Loucy (cell line): ENCODE data around the gene PTAFR.

Source experiments
- H2AFZ ChIP-seq: fragments of 200-600 bp; sonication (generic); 2 replicates; pipeline ENCODE4 v1.6.0; 2016; ENCODE audit warnings: antibody characterized with exemption, mild to moderate bottlenecking, low read length, moderate library complexity
- H3F3A ChIP-seq: fragments of 200-600 bp; 2 replicates; pipeline ENCODE4 v1.6.0; 2016; ENCODE audit warnings: antibody characterized with exemption, low read depth, mild to moderate bottlenecking
- H3K27me3 ChIP-seq: fragments of 200-600 bp; sonication (generic); 2 replicates; pipeline ENCODE4 v1.6.1; 2014; ENCODE audit warnings: low read length, mild to moderate bottlenecking; ENCODE audit not compliant: insufficient read depth, poor library complexity, severe bottlenecking
- H3K36me3 ChIP-seq: fragments of 200-600 bp; sonication (generic); 2 replicates; pipeline ENCODE4 v1.6.1; 2016; ENCODE audit warnings: low read length; ENCODE audit not compliant: insufficient read depth
- H3K4me1 ChIP-seq: fragments of 200-600 bp; sonication (generic); 2 replicates; pipeline ENCODE4 v1.5.1; 2014; ENCODE audit warnings: low read length, mild to moderate bottlenecking; ENCODE audit not compliant: insufficient read depth, poor library complexity, severe bottlenecking
- H3K4me2 ChIP-seq: fragments of 200-600 bp; sonication (generic); 2 replicates; pipeline ENCODE4 v1.6.0; 2014; ENCODE audit warnings: antibody characterized with exemption, low read length, low read depth, mild to moderate bottlenecking; ENCODE audit not compliant: poor library complexity, severe bottlenecking
- H3K4me3 ChIP-seq: fragments of 200-600 bp; sonication (generic); 2 replicates; pipeline ENCODE4 v1.5.1; 2014; ENCODE audit warnings: low read length, mild to moderate bottlenecking, mixed read lengths; ENCODE audit not compliant: poor library complexity, severe bottlenecking
- H3K79me2 ChIP-seq: fragments of 200-600 bp; sonication (generic); 2 replicates; pipeline ENCODE4 v1.6.1; 2014; ENCODE audit warnings: low read length; ENCODE audit not compliant: insufficient read depth
- H3K9ac ChIP-seq: fragments of 200-600 bp; sonication (generic); 2 replicates; pipeline ENCODE4 v1.6.0; 2014; ENCODE audit warnings: mild to moderate bottlenecking, low read depth, low read length, moderate library complexity; ENCODE audit not compliant: poor library complexity, severe bottlenecking
- H3K9me2 ChIP-seq: fragments of 200-600 bp; sonication (generic); replicated peaks from 2 replicates; pipeline ENCODE4 v1.6.1; 2016; ENCODE audit warnings: low read depth, low read length, mixed read lengths
- H3K9me3 ChIP-seq: fragments of 200-600 bp; sonication (generic); 2 replicates; pipeline ENCODE4 v1.6.1; 2014; ENCODE audit warnings: mild to moderate bottlenecking, antibody characterized with exemption, low read length, low read depth; ENCODE audit not compliant: insufficient read depth
- H4K20me1 ChIP-seq: fragments of 200-600 bp; sonication (generic); 2 replicates; pipeline ENCODE4 v1.6.0; 2014; ENCODE audit warnings: antibody characterized with exemption, low read length, mild to moderate bottlenecking; ENCODE audit not compliant: insufficient read depth, poor library complexity, severe bottlenecking
- CTCF ChIP-seq: fragments of 200-600 bp; sonication (generic); conservative IDR thresholded peaks from 2 replicates; pipeline ENCODE4 v1.5.1; 2014; ENCODE audit warnings: mild to moderate bottlenecking, antibody characterized with exemption, low read length
- EZH2phosphoT487 ChIP-seq: fragments of 200-600 bp; IDR thresholded peaks from 2 replicates; pipeline ENCODE4 v1.6.1; 2018; ENCODE audit warnings: antibody characterized with exemption, mild to moderate bottlenecking, moderate library complexity, borderline replicate concordance

The PTAFR gene

GRCh38 chr1:28180306-28181305 is 4.1 kb upstream of the PTAFR start:
- no peaks in the 10 kb centered on the region for H3K9me2 ChIP-seq
- no peaks in the 10 kb centered on the region for H3K36me3 ChIP-seq
- H3K4me2 ChIP-seq, result no peak overlapping the region
- H3K4me3 ChIP-seq, result no peak overlapping the region
- no peaks in the 10 kb centered on the region for H3K79me2 ChIP-seq
- H4K20me1 ChIP-seq, result no peaks in the 10 kb centered on the region
- TF ChIP-seq EZH2phosphoT487, result no peak
- TF ChIP-seq CTCF, result no peak
- peaks cover 17% of the 10 kb centered on the region for H3K4me1 ChIP-seq
- no peaks in the 10 kb centered on the region for H3K27me3 ChIP-seq
- H2AFZ ChIP-seq, result no peak overlapping the region
- H3K9ac ChIP-seq, result no peak overlapping the region
- H3F3A ChIP-seq, result no peaks in the 10 kb centered on the region
- no peaks in the 10 kb centered on the region for H3K9me3 ChIP-seq

DNA sequence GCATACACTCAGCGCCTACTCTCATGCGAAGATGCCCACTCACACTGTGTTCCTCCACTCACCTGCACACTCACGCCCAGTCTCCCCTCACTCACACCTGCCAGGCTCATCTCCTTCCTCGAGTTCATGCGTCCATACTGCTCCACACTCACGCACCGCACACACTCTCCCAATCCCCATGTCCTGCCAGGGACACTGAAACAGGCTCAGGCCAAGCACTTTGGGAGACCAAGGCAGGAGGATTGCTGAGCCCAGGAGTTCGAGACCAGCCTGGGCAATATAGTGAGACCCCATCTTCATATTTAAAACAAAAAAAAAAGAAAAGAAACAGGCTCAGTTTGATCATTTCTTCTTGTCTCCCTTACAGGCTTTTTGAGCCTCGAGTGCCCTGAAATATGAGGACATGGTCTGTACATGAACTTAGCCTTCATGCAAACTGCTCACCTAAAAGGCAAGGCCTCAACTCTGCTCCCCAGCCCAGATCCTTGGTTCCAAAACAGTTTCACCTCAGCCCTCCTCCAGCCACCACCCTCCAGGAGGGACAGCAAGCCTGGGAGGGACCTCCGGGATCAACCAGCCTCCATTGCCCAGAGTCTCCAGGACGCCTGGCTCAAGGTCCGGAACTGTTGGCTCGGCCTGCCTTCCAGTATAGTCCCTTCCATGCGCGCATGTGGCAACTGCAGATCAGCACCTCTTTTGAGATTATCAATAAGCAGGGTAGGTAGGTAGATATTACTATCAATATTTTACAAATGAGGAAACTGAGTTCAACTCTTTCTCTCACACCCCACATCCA is 2.4 kb upstream of the PTAFR start:
- H3K9me2 ChIP-seq, result no peaks in the 10 kb centered on the region
- H3K9me3 ChIP-seq, result no peaks in the 10 kb centered on the region
- H3K9ac ChIP-seq, result no peak overlapping the region
- H3K4me3 ChIP-seq, result no peak overlapping the region
- no peaks in the 10 kb centered on the region for H3F3A ChIP-seq
- no peak overlapping the region for H3K4me2 ChIP-seq
- TF ChIP-seq EZH2phosphoT487, result no peak
- TF ChIP-seq CTCF, result no peak
- H3K36me3 ChIP-seq, result no peaks in the 10 kb centered on the region
- H2AFZ ChIP-seq, result no peak overlapping the region
- H3K4me1 ChIP-seq, result peaks cover 17% of the 10 kb centered on the region
- no peaks in the 10 kb centered on the region for H3K27me3 ChIP-seq
- no peaks in the 10 kb centered on the region for H3K79me2 ChIP-seq
- H4K20me1 ChIP-seq, result no peaks in the 10 kb centered on the region

DNA sequence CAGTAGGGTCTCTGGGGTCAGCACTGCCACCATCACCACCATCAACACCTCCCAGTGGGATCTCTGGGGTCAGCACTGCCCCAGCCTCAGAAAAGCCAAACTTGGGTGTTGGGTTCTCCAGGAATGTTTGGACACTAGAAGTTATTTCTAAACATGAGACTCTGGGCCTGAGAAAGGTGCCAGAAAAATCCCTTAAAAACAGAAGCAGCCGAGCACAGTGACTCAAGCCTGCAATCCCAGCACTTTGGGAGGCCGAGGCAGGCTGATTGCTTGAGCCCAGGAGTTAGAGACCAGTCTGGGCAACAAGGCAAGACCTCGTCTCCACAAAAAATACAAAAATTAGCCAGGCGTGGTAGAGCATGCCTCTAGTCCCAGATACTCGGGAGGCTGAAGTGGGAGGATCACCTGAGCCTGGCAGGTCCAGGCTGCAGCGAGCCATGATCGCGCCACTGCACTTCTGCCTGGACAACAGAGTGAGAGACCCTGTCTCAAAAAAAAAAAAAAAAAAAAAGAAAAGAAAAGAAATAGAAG is 470 bp downstream of the PTAFR start:
- Histone ChIP-seq H3K9ac (no peak overlapping the region), H3K4me3 (no peak overlapping the region), H2AFZ (no peak overlapping the region), H3K36me3 (no peaks in the 10 kb centered on the region), H3K27me3 (no peaks in the 10 kb centered on the region), H4K20me1 (no peaks in the 10 kb centered on the region), H3K79me2 (no peaks in the 10 kb centered on the region), H3F3A (0 out of 2 replicates have a peak, but pooled peaks cover 4% of the 10 kb centered on the region), H3K9me2 (no peaks in the 10 kb centered on the region), H3K9me3 (no peaks in the 10 kb centered on the region), H3K4me1 (peaks cover 39% of the 10 kb centered on the region), H3K4me2 (peak overlapping the region; percentile 13)
- TF ChIP-seq EZH2phosphoT487 (no peak), CTCF (no peak)
